Prostate gland (tissue), 2 donors: ENCODE data around the gene CRY1.

Experiments used
- CTCF ChIP-seq, 4 experiments: fragments of 200-600 bp in 2 of 4; fragments of 450-650 bp in 2 of 4; sonication (generic) in 2 of 4; IDR thresholded peaks; 1 replicate in 3 of 4; 2 replicates in 1 of 4; pipeline ENCODE4 v1.5.1; 2016 to 2019; ENCODE audit warnings: antibody characterized with exemption in 4 of 4, mild to moderate bottlenecking in 2 of 4, moderate library complexity in 2 of 4
- POLR2A ChIP-seq: fragments of 450-650 bp; IDR thresholded peaks from one replicate; pipeline ENCODE4 v1.6.1; 2016; ENCODE audit warnings: antibody characterized with exemption, mild to moderate bottlenecking

DNA sequence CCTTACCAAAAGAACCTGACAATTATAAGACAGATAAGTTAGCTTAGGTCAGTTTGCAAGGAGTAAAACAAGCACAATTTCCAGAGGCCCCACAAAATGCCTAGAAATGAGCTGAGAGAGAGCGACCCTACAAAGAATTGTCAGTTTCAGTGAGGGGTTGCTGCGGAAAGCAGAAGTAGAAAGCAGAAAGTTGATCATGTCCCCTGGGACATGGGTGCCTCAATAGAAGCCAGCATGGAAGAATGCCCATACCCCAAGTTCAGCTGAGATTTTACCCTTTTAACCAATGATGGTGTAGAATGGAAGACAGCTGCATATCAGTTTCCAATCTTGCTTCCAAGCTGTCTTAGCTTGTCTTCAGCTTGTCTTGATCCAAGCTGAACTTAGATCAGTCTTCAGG lies 21.8 kb upstream of the CRY1 start:
- TF ChIP-seq CTCF (IDR thresholded peaks at IDR 0.05) = no peak
- no peak for TF ChIP-seq POLR2A
